ENCODE results near the gene PAX8. TPM values are rescaled to one million over a fixed set of nuclear protein-coding genes. Genes with fewer than 3 reads are reported as not detected.

Gene PAX8
- polyA plus RNA-seq, 1 of the 3 experiments (the other 2 are of a cell fraction) = 0.23 TPM

GRCh38 chr2:113192459-113193100 lies 86.1 kb downstream of the PAX8 start (continued):
- TF ChIP-seq REST (IDR thresholded peaks at IDR 0.05; ENCODE audit: low read depth, low read length) (no peak), MEF2A (IDR thresholded peaks at IDR 0.05; ENCODE audit: borderline replicate concordance, low read depth) (no peak)

GRCh38 chr2:113190871-113191270 lies 87.8 kb downstream of the PAX8 start:
- TF ChIP-seq SMC3 (IDR thresholded peaks at IDR 0.05; ENCODE audit: low read depth, low read length) = no peak
- TF ChIP-seq, protein P1, sequence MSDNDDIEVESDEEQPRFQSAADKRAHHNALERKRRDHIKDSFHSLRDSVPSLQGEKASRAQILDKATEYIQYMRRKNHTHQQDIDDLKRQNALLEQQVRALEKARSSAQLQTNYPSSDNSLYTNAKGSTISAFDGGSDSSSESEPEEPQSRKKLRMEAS (IDR thresholded peaks at IDR 0.05; ENCODE audit: low read depth) = no peak
- Histone ChIP-seq H4K20me1 (ENCODE audit: insufficient read depth) (no peaks in the 10 kb centered on the region), H2AFZ (ENCODE audit: low read depth) (no peak overlapping the region), H3K4me2 (no peak overlapping the region), H3K36me3 (replicated peaks in 1 of 2; ENCODE audit: control insufficient read depth in 1 of 2, insufficient read depth in 2 of 2, low read length in 1 of 2) (no peaks in the 10 kb centered on the region), H3K4me1 (ENCODE audit: control insufficient read depth in 1 of 2, insufficient read depth in 2 of 2, low read depth in 1 of 2, low read length in 1 of 2) (no peaks in the 10 kb centered on the region), H3K27me3 (ENCODE audit: insufficient read depth) (no peaks in the 10 kb centered on the region), H3F3A (replicated peaks; ENCODE audit: insufficient read depth) (no peaks in the 10 kb centered on the region), H3K9me3 (no peaks in the 10 kb centered on the region), H3K79me2 (ENCODE audit: insufficient read depth) (no peaks in the 10 kb centered on the region), H3K9ac (no peak overlapping the region), H3K27ac (ENCODE audit: low read depth in 2 of 2, low read length in 1 of 2) (no peak overlapping the region), H3K9me2 (no peaks in the 10 kb centered on the region), H3K4me3 (ENCODE audit: low read depth in 2 of 2, low read length in 1 of 2) (no peak overlapping the region)
- 5% methylated on average over 1 of the region's 1 CpG for WGBS (ENCODE audit: low lambda C conversion rate)
- DNase-seq = no peak
- ChIA-PET CTCF (interaction anchor here (0.7 to 2.1 kb wide), 5 partner anchors 8 to 199 kb away, joined by 3 to 13 read pairs (median 3); no protein-coding TSS in a partner anchor), POLR2A (no interaction called here)

GRCh38 chr2:113187771-113188170 lies 91.0 kb downstream of the PAX8 start:
- H3K27me3 ChIP-seq (ENCODE audit: insufficient read depth) = no peaks in the 10 kb centered on the region
- H4K20me1 ChIP-seq (ENCODE audit: insufficient read depth) = no peaks in the 10 kb centered on the region
- no peaks in the 10 kb centered on the region for H3K9me3 ChIP-seq
- no peak for DNase-seq
- ChIA-PET POLR2A (no interaction called here), CTCF (interaction anchor here (0.7 kb wide), 1 partner anchor 11 kb away, joined by 3 read pairs; no protein-coding TSS in a partner anchor)
- H3K9ac ChIP-seq = no peak overlapping the region
- H3K27ac ChIP-seq (ENCODE audit: low read depth in 2 of 2, low read length in 1 of 2) = no peak overlapping the region
- no peak overlapping the region for H3K4me3 ChIP-seq (ENCODE audit: low read depth in 2 of 2, low read length in 1 of 2)
- 39% methylated on average over 6 of the region's 6 CpGs for WGBS (ENCODE audit: low lambda C conversion rate)
- H3K79me2 ChIP-seq (ENCODE audit: insufficient read depth) = no peaks in the 10 kb centered on the region
- H3K4me1 ChIP-seq (ENCODE audit: control insufficient read depth in 1 of 2, insufficient read depth in 2 of 2, low read depth in 1 of 2, low read length in 1 of 2) = no peaks in the 10 kb centered on the region
- no peak overlapping the region for H2AFZ ChIP-seq (ENCODE audit: low read depth)
- H3K4me2 ChIP-seq = no peak overlapping the region
- TF ChIP-seq SIN3A (IDR thresholded peaks at IDR 0.05; ENCODE audit: borderline replicate concordance, low read depth, low read length) (no peak), RCOR1 (IDR thresholded peaks at IDR 0.05; ENCODE audit: low read length) (no peak), MXI1 (IDR thresholded peaks at IDR 0.05; ENCODE audit: low read depth, low read length) (no peak)
- no peaks in the 10 kb centered on the region for H3F3A ChIP-seq (replicated peaks; ENCODE audit: insufficient read depth)
- no peaks in the 10 kb centered on the region for H3K9me2 ChIP-seq
- no peaks in the 10 kb centered on the region for H3K36me3 ChIP-seq (replicated peaks in 1 of 2; ENCODE audit: control insufficient read depth in 1 of 2, insufficient read depth in 2 of 2, low read length in 1 of 2)
